NCI-H2029 (cell line): ENCODE results near the gene NBPF3.
"Not testable (repeated sequence)": the region's sequence is repeated elsewhere in the genome, so short reads cannot be mapped to it uniquely, and the experiment has no call there.

ENCODE experiments used
- DNase-seq: peaks from one replicate; lab custom pipeline; 2025; lab: John Stamatoyannopoulos, UW

Gene NBPF3

GRCh38 chr1:21519486-21520070 lies 79.6 kb downstream of the NBPF3 start:
- DNase-seq = not testable (repeated sequence)

GRCh38 chr1:21520899-21521716 lies 81.2 kb downstream of the NBPF3 start:
- DNase-seq = no peak

- no peak for DNase-seq
These were observed 81.8 kb downstream of the NBPF3 start for GRCh38 chr1:21521717-21522060.

- DNase-seq = no peak
These were observed 82.6 kb downstream of the NBPF3 start for GRCh38 chr1:21522525-21523038.

- DNase-seq = no peak
These were observed 83.4 kb downstream of the NBPF3 start for GRCh38 chr1:21523297-21523813.

- no peak for DNase-seq
These were observed 84.3 kb downstream of the NBPF3 start for GRCh38 chr1:21524220-21524619.

GRCh38 chr1:21524686-21525339 lies 84.9 kb downstream of the NBPF3 start:
- no peak for DNase-seq

GRCh38 chr1:21525340-21525717 lies 85.4 kb downstream of the NBPF3 start:
- DNase-seq = no peak

- no peak for DNase-seq
These were observed 86.5 kb downstream of the NBPF3 start for GRCh38 chr1:21526441-21526840.

- no peak for DNase-seq
These were observed 90.6 kb downstream of the NBPF3 start for GRCh38 chr1:21530368-21531016.

GRCh38 chr1:21531241-21531640 lies 91.3 kb downstream of the NBPF3 start:
- DNase-seq = no peak

GRCh38 chr1:21532496-21532895 lies 92.6 kb downstream of the NBPF3 start:
- no peak for DNase-seq

- DNase-seq = no peak
These were observed 93.1 kb downstream of the NBPF3 start for GRCh38 chr1:21532992-21533534.

GRCh38 chr1:21534146-21534545 lies 94.2 kb downstream of the NBPF3 start:
- no peak for DNase-seq
